A673 (cell line): ENCODE measurements around the gene CA6. TPM values are rescaled to one million over a fixed set of nuclear protein-coding genes. Genes with fewer than 3 reads are reported as not detected.
"Not testable (repeated sequence)": the region's sequence is repeated elsewhere in the genome, so short reads cannot be mapped to it uniquely, and the experiment has no call there.

Experiments used
- BruUV-seq: library from RNA; stranded (reverse); fragments of 400-500 nt; replicated peaks from 2 replicates; lab custom pipeline; 2021; lab: Mats Ljungman, UMichigan
- CTCF ChIA-PET: fragments of 300-600 bp; sonication (Branson Sonifier 250); formaldehyde crosslinking; loops from one replicate; lab custom pipeline; 2022; ENCODE audit warnings: antibody characterized with exemption; lab: Charles Lee
- POLR2A ChIA-PET: fragments of 300-600 bp; sonication (Branson Sonifier 250); formaldehyde crosslinking; loops from one replicate; lab custom pipeline; 2022; ENCODE audit warnings: antibody characterized with exemption; ENCODE audit not compliant: low non-redundant PET; lab: Charles Lee
- DNase-seq: peaks from one replicate; pipeline ENCODE4 v3.0.0-alpha.2; 2015; ENCODE audit warnings: low spot score
- H3K27ac ChIP-seq: fragments of 200-600 bp; sonication (generic); 2 replicates; pipeline ENCODE4 v1.5.1; 2016; ENCODE audit warnings: mixed run types, low read depth, mild to moderate bottlenecking, mixed read lengths, antibody characterized with exemption, low read length; ENCODE audit not compliant: poor library complexity, severe bottlenecking
- H3K27me3 ChIP-seq: fragments of 200-600 bp; sonication (generic); replicated peaks from 2 replicates; pipeline ENCODE4 v1.6.1; 2017; ENCODE audit warnings: mixed run types, low read depth, mild to moderate bottlenecking, mixed read lengths, antibody characterized with exemption, low read length; ENCODE audit not compliant: insufficient read depth, poor library complexity
- H3K36me3 ChIP-seq: fragments of 200-600 bp; sonication (generic); 2 replicates; pipeline ENCODE4 v1.6.1; 2016; ENCODE audit warnings: mixed run types, mild to moderate bottlenecking, mixed read lengths, antibody characterized with exemption, low read length; ENCODE audit not compliant: insufficient read depth, poor library complexity, severe bottlenecking
- H3K4me1 ChIP-seq: fragments of 200-600 bp; sonication (generic); 2 replicates; pipeline ENCODE4 v1.6.1; 2017; ENCODE audit warnings: mixed run types, mild to moderate bottlenecking, mixed read lengths, antibody characterized with exemption, low read length; ENCODE audit not compliant: insufficient read depth, poor library complexity, severe bottlenecking
- H3K4me3 ChIP-seq: fragments of 200-600 bp; sonication (generic); 2 replicates; pipeline ENCODE4 v1.5.1; 2016; ENCODE audit warnings: low read depth, mixed run types, mild to moderate bottlenecking, mixed read lengths, low read length; ENCODE audit not compliant: poor library complexity, severe bottlenecking
- H3K9me3 ChIP-seq: fragments of 200-600 bp; sonication (generic); 2 replicates; pipeline ENCODE4 v1.6.1; 2016; ENCODE audit warnings: mixed run types, low read depth, mild to moderate bottlenecking, mixed read lengths, antibody characterized with exemption, low read length; ENCODE audit not compliant: poor library complexity, severe bottlenecking
- CTCF ChIP-seq: fragments of 300-800, 200-600 bp; sonication (generic); conservative IDR thresholded peaks from 2 replicates; pipeline ENCODE4 v1.5.1; 2017; ENCODE audit warnings: low read depth, mild to moderate bottlenecking, antibody characterized with exemption, low read length, moderate library complexity, mixed read lengths
- EZH2 ChIP-seq: fragments of 200-600 bp; sonication (generic); IDR thresholded peaks from 2 replicates; pipeline ENCODE4 v1.6.1; 2017; ENCODE audit warnings: borderline replicate concordance, low read depth, mild to moderate bottlenecking, mixed read lengths, antibody characterized with exemption, low read length; ENCODE audit not compliant: poor library complexity, severe bottlenecking
- intact Hi-C: fragments of 100-400 bp; cut with micrococcal nuclease; formaldehyde crosslinking; loops from one replicate; pipeline ENCODE4 v1.10.0; 2022; ENCODE audit not compliant: unreplicated experiment
- total RNA-seq: library from RNA; stranded (reverse); gene quantifications from 2 replicates; pipeline ENCODE4 v1.2.3, GENCODE V29; 2021

CA6 gene
- total RNA-seq, 1 experiment from 2014 or later: not detected

DNA sequence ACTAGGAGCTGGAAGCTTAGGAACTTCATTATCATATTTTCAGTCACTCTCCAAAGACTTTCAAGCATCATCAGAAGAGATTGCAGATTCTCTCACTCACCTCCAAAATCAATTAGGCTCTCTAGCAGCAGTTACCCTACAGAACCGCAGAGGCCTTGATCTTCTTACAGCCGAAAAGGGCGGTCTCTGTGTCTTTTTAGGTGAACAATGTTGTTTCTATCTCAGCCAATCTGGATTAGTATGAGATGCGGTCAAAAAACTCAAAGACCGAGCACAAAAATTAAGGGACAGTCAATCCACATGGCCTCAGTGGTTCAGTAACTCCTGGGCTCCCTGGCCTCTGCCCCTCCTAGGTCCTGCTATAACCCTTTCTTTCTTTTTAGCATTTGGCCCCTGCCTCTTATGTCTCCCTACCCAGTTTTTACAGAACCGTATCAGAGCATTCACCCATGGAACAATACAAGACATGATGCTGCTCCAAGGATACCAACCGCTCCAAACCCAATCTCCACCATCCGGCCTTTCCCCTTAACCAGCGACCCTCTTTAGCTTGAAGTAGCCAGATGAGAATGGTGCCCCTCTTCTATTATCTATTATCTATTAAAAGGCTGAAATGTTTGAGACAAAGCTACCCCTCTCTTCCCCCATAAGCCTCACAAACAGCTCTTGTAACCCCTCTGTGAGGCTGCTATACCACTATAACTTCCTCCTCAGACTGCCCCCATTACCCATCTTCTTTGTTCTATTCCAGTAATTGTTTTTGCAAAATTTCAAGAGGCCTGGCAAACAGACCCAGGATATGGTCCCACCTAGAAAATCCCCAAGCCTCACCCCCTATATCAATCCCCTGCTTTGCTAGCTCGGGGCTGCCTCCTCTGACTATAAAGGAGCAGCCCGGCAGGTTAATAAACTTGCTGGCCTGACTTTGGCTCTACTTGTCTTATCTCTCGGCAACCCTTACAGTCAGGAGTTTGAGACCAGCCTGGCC lies 18.7 kb upstream of the CA6 start:
- H3K4me3 ChIP-seq: no peak overlapping the region
- CTCF ChIA-PET: no interaction called here
- intact Hi-C loops: no loop called here
- no peaks in the 10 kb centered on the region for H3K27me3 ChIP-seq
- DNase-seq: no peak
- no peaks in the 10 kb centered on the region for H3K9me3 ChIP-seq
- POLR2A ChIA-PET: no interaction called here
- BruUV-seq: no TSS peak
- no peak for TF ChIP-seq CTCF
- TF ChIP-seq EZH2: no peak
- no peaks in the 10 kb centered on the region for H3K36me3 ChIP-seq
- no peak overlapping the region for H3K27ac ChIP-seq
- H3K4me1 ChIP-seq: no peaks in the 10 kb centered on the region

DNA sequence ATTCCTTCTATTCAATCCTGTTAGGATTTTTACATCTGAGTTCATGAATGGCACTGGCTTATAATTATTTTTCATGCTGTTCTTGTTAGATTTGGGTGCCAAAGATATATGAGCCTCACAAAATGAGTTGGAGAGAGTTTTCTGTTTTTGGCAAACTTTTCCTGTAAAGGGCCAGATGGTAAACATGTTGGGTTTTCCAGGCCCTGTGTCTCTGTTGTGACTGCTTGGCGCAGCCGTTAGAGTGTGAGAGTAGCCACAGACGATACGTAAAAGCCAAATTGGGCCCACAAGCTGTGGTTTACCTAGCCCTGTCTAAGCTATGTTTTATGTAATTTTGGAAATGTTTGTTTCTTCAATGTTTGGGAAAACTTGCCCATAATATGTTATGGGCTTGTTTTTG lies 15.6 kb upstream of the CA6 start:
- POLR2A ChIA-PET: no interaction called here
- H3K27ac ChIP-seq: no peak overlapping the region
- no peak for DNase-seq
- no peak for TF ChIP-seq EZH2
- TF ChIP-seq CTCF: no peak
- BruUV-seq: no TSS peak
- no peaks in the 10 kb centered on the region for H3K36me3 ChIP-seq
- no peaks in the 10 kb centered on the region for H3K4me1 ChIP-seq
- H3K27me3 ChIP-seq: no peaks in the 10 kb centered on the region
- intact Hi-C loops: no loop called here
- no peak overlapping the region for H3K4me3 ChIP-seq
- H3K9me3 ChIP-seq: no peaks in the 10 kb centered on the region
- CTCF ChIA-PET: no interaction called here

DNA sequence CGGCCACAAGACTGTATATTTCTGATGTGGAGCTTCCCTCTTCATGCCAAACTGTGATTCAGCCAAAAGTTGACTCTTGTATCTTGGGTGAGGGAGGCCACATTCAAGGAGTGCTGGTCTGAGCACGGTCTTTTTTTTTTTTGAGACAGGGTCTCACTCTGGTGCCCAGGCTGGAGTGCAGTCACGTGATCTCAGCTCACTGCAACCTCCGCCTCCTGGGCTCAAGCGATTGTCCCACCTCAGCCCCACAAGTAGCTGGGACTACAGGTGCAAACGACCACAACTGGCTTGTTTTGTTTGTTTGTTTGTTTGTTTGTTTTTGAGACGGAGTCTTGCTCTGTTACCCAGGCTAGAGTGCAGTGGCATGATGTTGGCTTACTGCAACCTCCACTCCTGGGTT lies 8.6 kb upstream of the CA6 start:
- H3K27me3 ChIP-seq, H3K36me3 ChIP-seq, H3K27ac ChIP-seq, DNase-seq, intact Hi-C loops, H3K9me3 ChIP-seq, H3K4me3 ChIP-seq, BruUV-seq, H3K4me1 ChIP-seq: not testable (repeated sequence)
- ChIA-PET POLR2A (interaction anchor here (0.6 kb wide), 1 partner anchor 368 kb away, joined by 3 read pairs; no protein-coding TSS in a partner anchor), CTCF (interaction anchor here (0.6 kb wide), 1 partner anchor 88 kb away, joined by 3 read pairs; no protein-coding TSS in a partner anchor)
